Stimulated activated CD8-positive, alpha-beta memory T cell treated with anti-CD3 and anti-CD28 coated beads, Interleukin-15, amount 100 ng/mL, for 24 hours (primary cell): Measurements from ENCODE around the gene MRPL9.

Source experiments
- DNase-seq: peaks from one replicate; pipeline ENCODE4 v3.0.0-alpha.2; 2020; ENCODE audit warnings: low read depth

MRPL9 gene

GRCh38 chr1:151729966-151730291 lies 33.4 kb downstream of the MRPL9 start:
- DNase-seq, result no peak

GRCh38 chr1:151729157-151729965 lies 33.9 kb downstream of the MRPL9 start:
- no peak for DNase-seq

GRCh38 chr1:151728151-151729054 lies 34.9 kb downstream of the MRPL9 start:
- no peak for DNase-seq

GRCh38 chr1:151723726-151724370 lies 39.4 kb downstream of the MRPL9 start:
- no peak for DNase-seq

- no peak for DNase-seq
Observed at GRCh38 chr1:151721788-151722510, 41.3 kb downstream of the MRPL9 start.

- no peak for DNase-seq
Observed at GRCh38 chr1:151720974-151721787, 42.1 kb downstream of the MRPL9 start, which contains the start of gene RIIAD1. Gene RIIAD1 (plus strand): TSS chr1:151721522. CDS start chr1:151721537, 15 bp downstream.

- no peak for DNase-seq
Observed at GRCh38 chr1:151720554-151720953, 42.7 kb downstream of the MRPL9 start.

- no peak for DNase-seq
Observed at GRCh38 chr1:151720125-151720524, 43.2 kb downstream of the MRPL9 start.

GRCh38 chr1:151718666-151719065 lies 44.6 kb downstream of the MRPL9 start:
- DNase-seq, result no peak

- DNase-seq, result no peak
Observed at GRCh38 chr1:151718011-151718431, 45.3 kb downstream of the MRPL9 start.

GRCh38 chr1:151716771-151717631 lies 46.3 kb downstream of the MRPL9 start, which contains the start of gene CELF3:
Gene CELF3 (minus strand): TSS chr1:151716803. CDS start chr1:151716020, 783 bp downstream.
- no peak for DNase-seq

GRCh38 chr1:151716405-151716762 lies 46.9 kb downstream of the MRPL9 start:
- DNase-seq, result no peak

- no peak for DNase-seq
Observed at GRCh38 chr1:151715726-151716404, 47.4 kb downstream of the MRPL9 start.

GRCh38 chr1:151714820-151715725 lies 48.2 kb downstream of the MRPL9 start:
- DNase-seq, result no peak

GRCh38 chr1:151713874-151714273 lies 49.4 kb downstream of the MRPL9 start:
- no peak for DNase-seq

GRCh38 chr1:151713044-151713443 lies 50.3 kb downstream of the MRPL9 start:
- DNase-seq, result no peak

GRCh38 chr1:151711951-151712350 lies 51.3 kb downstream of the MRPL9 start:
- DNase-seq, result no peak
